ENCODE data around the gene UNC119.

The UNC119 gene

DNA sequence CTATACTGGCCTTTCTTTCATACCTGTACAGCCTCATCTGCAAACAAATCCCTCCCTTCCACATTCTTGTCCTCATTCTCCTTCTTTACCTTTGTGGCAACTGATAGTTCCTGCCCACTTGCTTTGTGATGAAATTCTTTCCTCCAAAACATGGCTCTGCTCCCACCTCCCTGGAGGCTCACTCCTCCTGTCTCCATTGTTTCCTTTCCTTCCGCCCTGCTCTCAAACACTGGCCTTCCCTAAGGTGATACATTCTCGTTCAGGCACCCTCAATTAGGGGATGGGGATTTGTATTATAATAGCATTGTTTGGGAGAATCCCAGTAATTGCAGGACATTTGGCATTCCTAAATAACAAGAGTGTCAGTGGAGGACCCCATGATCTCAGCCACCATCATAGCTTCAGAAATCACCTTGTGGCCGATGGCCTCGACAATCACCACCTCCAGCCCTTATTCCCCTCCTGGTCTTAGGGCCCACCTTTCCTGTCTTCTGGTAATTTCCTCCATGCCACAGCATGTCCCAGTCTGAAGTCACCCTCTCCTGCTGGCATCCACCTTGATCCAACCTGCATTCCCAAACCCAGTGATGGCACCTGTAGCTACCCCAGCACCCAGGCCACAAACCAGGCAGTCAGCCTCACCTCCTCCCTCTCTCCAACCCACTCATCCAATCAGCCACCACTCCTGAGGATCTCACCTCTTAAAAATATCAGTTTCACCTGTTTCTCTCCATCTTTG is 7.9 kb downstream of the UNC119 start:
- DNase-seq (ENCODE audit: low spot score) = no peak

DNA sequence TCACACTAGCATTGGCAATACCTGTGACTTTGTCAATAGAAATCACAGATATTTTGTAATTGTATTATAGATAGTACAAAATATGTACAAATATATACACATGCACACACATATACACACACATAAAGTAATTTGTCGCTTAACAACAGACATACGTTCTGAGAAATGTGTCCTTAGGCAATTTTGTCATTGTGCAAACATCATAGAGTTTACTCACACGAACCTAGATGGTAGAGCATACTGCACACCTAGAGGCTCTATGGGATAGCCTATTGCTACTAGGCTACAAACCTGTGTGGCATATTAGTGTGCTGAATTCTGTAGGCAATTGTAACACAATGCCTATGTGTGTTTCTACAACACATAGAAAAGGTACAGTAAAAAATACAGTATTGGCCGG is 11.0 kb downstream of the UNC119 start:
- no peak for DNase-seq (ENCODE audit: low spot score)

DNA sequence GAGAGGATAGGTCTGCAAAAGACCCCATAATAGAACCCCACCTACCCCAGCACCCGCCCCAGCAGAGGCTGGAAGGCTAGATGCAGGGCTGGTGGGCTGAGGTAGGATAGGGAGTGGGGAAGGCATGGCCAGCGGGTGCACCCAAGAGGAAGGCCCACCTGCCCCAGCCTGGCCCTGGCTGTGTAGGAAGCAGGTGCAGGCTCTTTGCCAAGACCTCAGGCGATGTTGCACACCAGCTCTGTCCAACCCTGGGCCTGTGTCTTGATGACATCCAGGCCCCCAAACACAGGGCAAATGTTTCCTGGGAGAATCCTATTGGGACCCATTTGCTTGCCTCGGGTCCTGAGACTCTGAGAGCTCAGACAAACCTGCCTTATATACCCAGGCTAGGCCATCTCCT is 12.2 kb downstream of the UNC119 start:
- no peak for DNase-seq (ENCODE audit: low spot score)

DNA sequence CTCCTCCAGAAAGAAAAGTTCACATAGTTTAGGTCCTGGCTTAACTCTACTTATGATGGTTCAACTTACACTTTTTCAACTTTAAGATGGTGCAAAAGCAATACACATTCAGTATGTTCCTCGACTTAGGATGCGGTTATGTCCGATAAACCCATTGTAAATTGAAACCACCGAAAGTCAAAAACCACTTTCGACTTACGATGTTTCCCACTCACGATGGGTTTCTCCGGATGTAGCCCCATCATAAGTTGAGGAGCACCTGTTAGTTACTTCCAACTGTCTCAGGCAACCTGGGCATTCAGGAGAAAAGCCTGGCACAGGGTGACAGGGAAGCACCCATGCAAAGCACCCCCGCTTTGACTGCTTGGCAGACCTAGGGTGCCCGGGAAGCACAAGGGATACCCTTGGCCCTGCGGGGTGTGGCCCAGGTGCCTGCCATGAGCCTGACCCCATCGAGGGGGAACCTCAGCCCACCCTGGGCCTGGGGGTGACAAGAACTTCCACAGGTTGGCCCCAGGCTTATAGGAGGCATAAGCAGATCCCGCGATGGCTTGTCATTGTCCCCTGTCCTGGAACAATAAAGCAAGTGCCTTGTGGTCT is 14.0 kb downstream of the UNC119 start:
- no peak for DNase-seq (ENCODE audit: low spot score)

DNA sequence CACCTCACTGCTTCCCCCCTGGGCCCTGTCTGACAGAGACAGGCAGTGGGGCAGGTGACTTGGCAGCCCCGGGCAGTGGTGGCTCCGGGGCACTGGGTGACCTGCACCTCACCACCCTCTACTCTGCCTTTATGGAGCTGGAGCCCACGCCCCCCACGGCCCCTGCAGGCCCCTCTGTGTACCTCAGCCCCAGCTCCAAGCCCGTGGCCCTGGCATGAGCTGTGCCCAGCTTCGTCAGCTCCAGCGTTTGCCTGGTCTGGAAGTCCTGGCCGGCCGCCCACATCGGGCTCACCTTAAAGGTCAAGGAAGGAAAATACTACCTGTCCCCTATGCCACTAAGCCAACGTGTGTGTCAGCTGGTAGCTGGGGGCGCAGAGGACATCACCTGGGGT is 15.2 kb downstream of the UNC119 start:
- no peak for DNase-seq (ENCODE audit: low spot score)

DNA sequence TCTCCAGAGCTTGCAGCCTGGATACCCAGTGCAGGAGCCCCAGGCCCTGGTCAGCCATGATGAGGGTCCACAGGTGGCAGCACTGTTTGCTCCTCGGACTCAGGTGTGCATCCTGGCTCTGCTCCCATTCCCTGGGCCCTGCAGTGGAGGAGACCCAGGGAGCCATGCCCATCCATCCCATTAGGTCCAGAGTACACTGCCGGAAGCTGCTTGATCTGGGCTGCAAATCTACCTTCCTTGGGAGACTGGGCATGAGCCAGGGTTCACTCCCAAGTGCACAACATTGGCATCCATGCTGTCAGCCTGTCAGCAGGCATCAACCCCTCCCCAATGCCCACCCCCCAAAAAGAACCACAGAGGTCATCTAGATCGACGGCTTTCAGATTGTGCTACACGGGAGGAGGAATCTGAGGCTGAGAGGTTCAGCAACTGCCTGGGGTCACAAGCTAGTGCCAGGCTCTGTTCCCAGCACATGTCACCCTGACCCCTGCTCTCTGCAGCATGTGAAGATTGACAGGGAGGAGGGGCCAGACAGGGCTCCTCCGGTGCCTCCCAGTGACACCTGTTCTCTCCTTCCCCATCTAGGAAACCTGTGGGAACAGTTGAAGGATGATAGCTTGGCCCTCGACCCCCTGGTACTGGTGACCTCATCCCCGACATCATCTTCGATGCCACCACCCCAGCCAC is 15.7 kb downstream of the UNC119 start:
- DNase-seq (ENCODE audit: low spot score) = no peak

DNA sequence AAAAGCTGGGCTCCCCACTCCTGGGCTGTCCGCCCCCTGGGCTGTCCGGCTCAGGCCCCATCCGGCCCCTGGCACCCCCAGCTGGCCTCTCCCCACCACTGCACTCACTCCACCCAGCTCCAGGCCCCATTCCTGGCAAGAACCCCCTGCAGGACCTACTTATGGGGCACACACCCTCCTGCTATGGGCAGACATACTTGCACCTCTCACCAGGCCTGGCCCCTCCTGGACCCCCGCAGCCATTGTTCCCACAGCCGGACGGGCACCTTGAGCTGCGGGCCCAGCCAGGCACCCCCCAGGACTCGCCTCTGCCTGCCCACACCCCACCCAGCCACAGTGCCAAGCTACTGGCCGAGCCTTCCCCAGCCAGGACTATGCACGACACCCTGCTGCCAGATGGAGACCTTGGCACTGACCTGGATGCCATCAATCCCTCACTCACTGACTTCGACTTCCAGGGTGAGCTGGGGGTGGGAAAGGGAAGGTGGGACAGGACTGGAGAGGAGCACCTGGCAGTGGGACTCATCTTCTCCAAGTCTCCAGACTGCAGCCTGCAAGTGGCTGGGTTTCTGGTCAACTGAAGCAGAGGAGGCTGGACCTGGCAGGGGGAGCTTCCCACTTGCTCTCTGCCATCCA is 17.6 kb downstream of the UNC119 start:
- DNase-seq (ENCODE audit: low spot score) = no peak

DNA sequence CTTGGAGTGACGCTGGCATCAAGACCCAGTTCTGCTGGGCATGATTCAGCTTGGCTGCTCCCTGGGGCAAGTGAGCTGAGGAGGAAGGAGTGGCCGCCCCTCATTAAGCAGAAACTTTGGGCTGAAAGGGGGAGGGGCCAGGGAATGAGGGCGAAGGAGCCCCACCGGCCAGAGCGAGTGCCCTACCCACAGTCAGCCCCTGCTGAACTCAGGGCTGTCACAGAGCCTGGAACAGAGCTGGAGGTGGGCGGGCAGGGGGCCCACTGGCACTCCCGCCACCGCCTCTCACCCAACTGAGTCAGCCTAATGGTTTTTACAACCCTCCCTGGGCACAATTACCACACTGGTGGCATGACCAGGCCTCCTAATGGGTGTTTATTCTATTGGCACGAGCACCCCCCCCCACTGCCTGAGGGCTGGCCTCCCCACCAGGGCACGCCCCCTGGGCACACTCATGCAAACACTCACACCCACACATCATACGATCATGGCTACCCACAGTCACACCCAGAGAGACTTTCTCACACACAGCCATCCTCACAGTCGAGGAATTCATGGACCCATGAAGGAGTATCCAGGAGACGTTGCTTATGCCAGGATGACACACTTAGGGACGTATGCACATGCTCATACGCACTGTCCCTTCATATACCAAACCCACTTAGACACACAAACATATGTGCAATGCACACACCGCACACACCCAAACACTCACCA is 19.2 kb downstream of the UNC119 start:
- DNase-seq (ENCODE audit: low spot score) = no peak

DNA sequence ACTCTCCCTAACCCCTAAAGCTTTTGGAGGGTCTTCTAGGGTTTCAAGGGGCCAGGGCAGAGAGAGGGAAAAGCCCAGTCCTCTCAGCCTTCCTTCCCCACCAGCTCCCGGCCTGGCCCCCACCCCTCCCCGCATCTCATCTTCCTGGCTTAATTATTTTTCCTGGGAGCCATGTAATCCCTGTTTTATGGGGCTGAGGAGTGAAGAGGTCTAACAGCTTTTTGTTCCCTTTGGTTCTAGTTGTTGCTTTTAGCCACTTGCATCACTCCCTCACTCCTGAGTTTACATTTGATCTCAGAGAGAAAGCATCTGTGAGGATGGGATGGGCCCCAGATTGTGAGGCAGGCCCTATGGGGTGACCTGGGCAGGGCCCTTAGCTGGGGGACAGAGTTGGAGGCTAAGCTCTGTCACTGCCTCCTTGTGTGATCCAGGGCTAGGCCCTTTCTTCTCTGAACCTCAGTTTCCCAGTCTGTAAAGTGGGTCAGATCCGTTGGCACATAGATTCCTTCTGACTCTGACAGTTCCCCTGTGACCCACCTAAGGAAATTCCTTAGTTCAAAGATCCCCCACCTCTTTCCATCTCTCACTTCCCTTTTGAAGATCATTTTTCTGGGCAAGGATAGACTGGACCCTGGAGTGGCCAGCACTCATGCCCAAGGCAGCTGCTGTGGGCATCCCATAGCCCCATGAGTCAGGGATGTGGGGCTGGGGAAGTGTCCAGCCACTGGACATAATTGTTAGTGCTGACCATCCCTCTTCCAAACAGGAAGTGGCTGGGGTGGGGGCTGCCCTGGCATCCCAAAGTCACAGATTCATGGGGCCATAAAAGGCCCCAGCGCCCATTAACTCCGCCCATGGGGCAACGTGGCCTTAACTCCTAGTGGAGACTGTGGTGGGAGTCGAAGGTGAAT is 20.1 kb downstream of the UNC119 start:
- DNase-seq (ENCODE audit: low spot score) = no peak

DNA sequence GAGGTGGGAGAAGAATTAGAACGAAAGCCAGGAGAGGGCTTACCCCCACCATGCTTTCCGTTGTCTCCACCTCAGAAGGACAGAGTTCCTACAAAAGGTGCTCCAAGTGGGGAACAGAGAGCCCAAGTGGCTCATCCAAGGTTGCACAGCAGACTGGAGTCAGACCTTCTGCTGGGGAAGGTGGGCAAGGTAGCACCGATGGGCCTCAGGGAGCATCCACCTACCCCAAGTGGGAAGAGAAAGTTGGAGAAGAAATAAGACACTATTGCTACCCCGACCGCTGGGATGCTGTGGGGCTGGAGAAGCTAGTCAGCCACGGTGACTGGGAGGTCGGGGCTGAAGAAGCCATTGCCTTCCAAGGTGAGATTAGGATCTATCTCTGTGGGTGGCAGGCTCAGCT is 21.5 kb downstream of the UNC119 start:
- no peak for DNase-seq (ENCODE audit: low spot score)

DNA sequence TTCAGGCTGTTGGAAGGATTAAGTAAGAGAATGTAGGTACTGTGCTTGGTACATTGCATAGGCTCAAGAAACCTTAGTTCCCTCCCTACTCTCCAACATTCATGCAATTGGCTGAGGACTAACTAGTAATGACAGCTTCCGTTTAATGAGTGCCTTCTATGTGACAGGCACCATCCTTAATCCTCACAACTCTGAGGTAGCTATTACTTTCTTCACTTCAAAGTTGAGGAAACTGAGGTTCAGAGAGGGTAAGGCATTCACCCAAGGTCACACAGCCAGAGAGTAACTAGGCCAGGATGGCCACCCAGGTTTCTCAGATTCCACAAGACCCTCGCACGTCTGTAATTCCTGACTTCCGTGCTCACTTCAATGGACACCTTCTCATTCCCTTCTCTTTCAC is 22.2 kb downstream of the UNC119 start:
- DNase-seq (ENCODE audit: low spot score) = no peak

DNA sequence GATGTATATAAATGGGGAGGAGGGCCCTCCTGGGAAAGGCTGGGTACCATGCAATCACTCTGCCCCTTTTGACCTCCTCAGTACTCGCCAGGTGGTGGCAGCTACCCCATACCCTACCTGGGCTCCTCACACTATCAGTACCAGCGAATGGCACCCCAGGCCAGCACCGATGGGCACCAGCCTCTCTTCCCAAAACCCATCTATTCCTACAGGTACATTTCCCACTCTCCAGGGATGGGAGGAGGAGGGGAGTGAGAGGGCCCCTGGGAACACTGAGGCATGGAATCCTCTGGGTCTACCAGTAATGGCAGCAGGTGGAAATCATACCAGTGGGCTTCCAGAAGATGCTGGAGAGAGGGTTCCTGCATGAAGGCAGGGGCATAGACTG is 23.4 kb downstream of the UNC119 start:
- no peak for DNase-seq (ENCODE audit: low spot score)

DNA sequence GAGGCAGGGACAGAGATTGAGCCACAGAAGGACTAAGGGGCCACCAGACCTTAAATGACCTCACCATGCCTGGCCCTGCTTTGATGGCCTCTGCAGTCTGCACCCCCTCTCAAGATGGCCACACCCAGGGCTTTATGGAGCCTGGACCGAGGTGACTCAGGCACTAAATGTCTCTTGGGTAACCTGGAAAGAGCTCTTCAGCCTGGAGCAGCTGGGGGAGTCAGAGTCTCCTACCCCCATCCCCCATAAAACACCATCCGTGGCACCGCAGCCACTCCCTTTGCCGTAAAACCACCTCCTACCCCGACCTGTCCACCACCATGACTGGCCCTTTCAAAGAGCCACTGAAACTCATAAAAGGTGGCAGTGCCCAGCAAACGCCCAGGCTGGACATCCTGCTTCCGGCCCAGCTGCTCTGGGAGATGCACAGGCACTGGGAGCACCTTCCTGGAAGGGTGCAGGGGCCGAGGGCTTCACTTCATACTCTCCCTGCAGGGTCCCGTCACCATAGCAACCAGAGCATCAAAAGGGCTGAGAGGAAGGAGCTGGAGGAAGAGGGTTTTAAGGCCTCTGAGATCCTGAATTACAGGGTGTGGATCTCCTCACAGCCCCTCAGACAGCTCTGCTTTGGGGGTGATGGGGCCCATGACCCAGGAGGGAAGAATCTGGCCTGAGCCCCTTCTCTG is 24.0 kb downstream of the UNC119 start:
- DNase-seq (ENCODE audit: low spot score) = no peak

DNA sequence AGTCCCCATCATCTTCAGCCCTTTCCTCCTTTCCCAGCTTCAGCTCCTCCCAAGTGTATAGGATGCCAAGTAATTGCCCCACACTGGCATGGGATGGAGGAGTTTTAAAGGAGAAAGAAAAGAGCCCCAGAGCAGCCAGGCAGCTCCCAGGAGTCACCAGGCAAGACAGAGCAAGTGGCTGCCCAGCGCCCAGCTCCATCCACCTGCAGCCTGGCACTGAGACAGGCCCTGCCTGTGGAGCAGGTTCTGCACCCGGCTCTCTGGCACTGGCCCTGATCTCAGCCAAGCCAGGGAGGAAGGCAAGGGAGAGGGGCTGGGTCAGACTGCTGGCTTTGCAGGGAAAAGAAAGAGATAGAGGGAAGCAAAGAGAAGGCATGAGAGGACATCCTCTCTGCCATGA is 24.6 kb downstream of the UNC119 start:
- no peak for DNase-seq (ENCODE audit: low spot score)

DNA sequence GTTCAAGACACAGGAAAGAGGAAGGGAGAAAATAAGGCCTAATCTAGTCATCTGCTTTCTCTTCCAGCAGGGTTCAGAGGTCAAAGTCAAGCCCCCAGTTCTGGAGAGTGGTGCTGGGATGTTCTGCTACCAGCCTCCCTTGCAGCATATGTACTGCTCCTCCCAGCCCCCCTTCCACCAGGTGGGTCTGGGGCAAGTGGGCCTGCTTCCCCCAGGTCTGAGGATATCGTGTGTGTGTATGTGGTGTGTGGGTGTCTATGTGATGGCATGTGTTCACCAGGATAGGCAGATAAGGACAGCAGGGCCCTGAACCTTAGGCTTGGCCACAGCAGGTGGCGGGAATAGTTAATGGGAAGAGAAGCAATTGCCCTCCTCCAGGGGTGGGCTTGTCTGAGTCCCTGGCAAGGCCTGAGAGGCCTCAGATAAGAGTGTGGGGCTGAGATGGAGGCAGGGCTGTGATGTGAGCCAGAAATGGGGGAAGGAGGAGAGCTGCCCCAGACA is 25.2 kb downstream of the UNC119 start:
- DNase-seq (ENCODE audit: low spot score) = no peak

DNA sequence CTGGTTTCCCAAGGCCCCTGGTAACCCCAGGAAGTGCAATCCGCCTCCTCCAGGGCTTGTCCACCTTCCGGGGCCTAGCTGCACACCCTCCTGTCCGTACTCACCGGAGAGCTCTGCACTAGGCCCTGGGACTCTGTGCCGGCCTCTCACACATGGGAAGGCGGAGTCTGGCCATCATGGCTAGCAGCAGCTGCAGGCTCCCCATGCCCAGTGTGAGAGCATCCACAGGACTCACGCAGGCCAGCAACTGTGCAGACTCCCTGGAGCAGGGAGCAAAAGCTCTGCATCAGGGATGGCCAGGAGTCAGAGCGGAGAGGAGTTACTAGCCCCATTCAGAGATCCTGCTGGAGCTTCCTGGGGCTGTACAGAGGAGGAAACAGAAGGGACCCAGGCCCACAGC is 26.0 kb downstream of the UNC119 start:
- DNase-seq (ENCODE audit: low spot score) = no peak

DNA sequence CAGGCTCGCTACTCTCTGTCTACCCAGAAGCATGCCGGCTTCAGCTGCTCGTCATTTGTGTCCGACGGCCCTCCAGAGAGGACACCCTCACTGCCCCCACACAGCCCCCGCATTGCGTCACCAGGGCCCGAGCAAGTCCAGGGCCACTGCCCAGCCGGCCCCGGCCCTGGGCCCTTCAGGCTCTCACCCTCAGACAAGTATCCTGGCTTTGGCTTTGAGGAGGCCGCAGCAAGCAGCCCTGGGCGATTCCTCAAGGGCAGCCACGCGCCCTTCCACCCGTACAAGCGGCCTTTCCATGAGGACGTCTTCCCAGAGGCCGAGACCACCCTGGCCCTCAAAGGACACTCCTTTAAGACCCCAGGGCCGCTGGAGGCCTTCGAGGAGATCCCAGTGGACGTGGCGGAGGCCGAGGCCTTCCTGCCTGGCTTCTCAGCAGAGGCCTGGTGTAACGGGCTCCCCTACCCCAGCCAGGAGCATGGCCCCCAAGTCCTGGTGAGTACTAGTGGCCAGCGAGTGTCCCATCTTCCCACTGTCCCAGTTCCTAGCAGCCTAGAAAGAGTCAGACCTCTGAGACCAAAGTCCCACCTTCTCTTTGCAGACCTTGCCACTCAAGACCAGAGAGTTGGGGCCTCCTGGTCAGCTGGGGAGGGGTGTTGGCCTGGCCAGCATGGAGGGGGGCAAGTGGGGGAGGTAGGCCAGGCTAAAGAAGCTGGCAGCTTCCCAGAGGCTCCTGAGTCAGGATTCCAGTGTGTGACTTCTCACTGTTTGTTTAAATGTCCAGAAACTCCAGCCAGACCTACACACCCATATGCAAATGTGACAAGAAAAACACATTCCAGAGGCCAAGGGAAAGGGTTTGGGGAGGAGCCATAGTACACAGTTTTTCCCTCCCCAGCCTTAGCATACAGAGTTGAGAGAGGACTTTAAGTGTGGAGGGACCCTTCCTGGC is 27.7 kb downstream of the UNC119 start:
- DNase-seq (ENCODE audit: low spot score) = no peak

DNA sequence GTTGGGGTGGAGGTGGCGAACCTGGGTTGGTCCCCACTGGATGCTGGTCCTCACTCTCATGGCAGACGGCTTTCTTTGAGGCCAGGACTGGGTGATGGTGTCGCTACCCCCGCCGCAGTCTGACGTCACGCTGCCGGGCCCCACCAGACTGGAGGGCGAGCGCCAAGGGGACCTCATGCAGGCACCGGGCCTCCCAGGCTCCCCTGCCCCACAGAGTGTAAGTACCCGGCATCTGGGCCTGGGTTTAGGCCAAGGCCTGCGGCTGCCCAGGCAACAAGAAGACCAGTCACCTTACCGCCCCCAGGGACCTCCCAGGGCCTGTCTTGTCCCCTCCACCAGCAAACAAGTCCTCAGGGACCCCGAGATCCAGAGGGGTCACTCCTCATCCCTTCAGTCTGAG is 28.5 kb downstream of the UNC119 start:
- no peak for DNase-seq (ENCODE audit: low spot score)

DNA sequence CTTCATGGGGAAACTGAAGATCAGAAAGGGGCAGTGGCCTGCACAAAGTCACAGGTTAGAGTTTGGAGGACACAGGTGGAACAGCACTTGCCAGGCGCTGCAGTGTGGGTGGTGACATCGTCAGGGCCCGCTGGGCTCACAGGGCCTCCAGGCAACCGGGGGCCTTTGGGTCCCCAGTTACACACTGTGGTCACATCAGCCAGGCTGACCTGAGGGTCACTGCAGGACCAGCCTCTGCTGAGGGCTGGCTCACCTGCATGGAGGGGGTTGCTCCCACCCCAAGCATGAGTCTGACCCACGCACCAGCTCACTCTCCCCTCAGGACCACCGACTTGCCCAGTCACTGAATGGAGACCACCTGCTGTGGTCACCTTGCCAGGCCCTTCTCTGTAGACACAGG is 29.2 kb downstream of the UNC119 start:
- no peak for DNase-seq (ENCODE audit: low spot score)

Measured in germinal center (tissue), 1 donor.